HG03066 (cell line): ENCODE measurements around the gene CDX2.
"Not testable (repeated sequence)": the region's sequence is repeated elsewhere in the genome, so short reads cannot be mapped to it uniquely, and the experiment has no call there.

Experiments used
- ATAC-seq: cut with Tn5 transposase; IDR thresholded peaks from one replicate; pipeline ENCODE4 v1.9.1; 2021; ENCODE audit warnings: low read depth; ENCODE audit not compliant: unreplicated experiment

The CDX2 gene

DNA sequence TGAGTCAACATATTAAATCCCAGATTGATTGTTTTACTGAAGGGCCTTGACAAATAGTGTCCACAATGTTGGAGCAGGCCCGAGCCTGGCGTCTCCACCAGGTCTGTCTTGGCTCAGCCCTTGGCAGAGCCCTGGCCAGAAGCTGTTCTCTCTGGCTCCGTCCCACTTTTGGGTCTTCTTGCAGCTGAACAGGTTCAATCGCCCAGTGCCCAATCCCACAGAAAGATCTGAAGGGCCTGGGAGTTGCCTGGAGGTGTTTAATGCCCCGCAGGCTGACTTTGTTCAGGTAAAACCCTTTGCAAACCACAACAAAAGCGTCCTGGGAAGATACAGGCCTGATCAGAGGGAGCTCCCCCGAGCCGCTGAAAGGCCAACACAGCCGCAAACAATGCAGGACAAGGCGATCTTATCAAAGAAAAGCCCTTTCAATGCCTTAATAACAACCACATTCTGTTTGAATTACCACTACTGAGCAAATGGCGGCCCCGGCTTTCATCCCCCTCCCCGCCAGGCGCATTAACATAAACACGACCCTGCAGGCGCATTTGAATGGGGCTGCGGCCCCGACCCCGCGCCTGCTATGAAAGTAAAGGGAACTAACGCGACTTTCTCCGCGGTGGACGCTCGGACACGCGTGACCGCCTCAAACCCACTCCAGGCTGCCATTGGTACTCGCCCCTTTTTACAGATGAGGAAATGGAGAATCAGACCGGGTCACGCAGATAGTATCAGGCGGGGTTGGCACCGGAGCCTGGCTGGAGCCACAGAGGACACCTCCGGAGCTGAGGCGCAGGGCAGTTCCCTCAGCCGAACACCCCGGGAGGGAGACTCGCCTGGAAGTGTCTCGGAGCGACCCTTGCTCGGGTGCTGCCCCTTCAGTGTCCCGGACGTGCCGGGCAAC lies 3.1 kb downstream of the CDX2 start:
- no peak for ATAC-seq

DNA sequence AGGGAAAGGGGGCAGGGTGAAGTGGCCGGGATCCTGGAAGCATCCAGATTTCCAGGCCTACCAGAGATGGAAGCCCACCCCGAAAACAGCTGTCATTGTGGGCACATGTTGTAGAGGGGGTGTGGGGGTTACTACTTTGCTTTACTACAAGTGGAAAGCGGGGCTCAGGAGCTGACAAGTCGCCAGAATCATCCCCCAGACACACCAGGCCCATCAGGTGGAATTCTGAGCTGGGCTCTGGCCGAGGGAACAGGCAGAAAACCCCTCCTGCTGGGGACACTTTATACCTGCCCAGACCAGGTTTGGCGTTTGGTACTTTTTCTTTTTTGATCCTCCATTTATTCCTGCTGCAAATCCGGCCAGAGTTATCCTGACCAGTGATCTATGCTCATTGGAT lies 3.8 kb downstream of the CDX2 start:
- ATAC-seq = no peak

DNA sequence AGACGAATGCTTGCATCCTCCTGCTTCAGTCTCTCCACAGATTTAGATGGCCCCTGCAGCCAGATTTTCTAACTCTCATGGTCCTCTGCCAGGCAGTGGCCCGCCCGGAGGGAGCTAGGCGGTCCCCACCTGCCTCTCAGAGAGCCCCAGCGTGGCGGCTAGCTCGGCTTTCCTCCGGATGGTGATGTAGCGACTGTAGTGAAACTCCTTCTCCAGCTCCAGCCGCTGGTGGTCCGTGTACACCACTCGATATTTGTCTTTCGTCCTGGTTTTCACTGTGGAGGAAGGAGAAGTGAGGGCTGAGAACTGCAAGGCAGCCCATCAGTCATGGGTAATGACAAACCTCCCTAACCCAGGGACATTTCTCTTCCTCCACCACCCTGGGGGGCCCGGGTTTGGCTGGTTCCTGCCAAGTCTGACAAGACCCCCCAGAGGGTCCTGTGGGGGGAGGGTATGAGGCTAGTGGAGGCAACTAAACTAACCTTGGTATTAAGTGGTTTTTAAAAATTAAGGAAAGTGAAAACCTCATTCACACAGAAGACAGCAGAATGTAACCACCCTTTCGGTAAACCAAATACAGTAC lies 4.3 kb downstream of the CDX2 start:
- ATAC-seq = no peak

DNA sequence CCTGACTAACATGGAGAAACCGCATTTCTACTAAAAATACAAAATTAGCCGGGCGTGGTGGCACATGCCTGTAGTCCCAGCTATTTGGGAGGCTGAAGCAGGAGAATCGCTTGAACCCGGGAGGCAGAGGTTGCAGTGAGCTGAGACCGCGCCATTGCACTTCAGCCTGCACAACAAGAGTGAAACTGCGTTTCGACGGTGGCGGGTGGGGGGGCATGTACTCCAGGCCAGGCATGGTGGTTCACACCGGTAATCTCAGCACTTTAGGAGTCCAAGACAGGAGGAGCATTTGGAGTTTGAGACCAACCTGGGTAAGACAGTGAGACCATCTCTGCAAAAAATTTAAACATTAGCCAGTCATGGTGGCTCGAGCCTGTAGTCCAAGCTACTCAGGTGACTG lies 4.9 kb downstream of the CDX2 start:
- ATAC-seq = not testable (repeated sequence)

DNA sequence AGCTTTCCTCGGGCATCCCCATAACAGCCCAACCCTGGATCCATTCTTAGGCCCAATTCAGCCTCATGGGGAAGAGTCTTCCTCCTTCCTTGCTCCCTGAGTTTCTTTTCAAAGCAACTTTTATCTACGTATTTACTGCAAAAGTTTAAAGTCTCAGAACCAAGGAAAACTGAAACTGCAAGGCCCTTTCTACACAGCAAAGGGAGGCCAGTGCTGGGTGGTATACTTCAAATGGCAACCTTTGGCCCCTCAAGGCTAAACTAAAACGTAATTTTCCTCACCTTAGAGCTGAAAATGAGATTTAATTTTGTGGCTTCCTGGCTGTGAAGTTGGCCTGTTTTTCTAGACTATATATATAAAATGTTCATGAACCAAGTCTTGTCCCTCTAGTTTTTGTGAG lies 5.6 kb downstream of the CDX2 start:
- ATAC-seq = no peak

DNA sequence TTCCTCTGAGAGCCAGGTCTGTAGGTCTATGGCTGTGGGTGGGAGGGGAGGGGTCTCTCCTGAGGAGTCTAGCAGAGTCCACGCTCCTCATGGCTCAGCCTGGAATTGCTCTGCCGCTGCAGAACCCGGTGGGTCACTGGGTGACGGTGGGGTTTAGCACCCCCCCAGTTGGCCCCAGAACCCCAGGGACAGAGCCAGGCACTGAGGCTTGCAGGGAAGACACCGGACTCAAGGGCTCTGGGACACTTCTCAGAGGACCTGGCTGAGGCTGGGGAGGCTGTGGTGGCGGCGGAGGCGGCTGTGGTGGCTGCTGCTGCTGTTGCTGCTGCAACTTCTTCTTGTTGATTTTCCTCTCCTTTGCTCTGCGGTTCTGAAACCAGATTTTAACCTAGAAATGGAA lies 6.1 kb downstream of the CDX2 start:
- ATAC-seq = no peak

DNA sequence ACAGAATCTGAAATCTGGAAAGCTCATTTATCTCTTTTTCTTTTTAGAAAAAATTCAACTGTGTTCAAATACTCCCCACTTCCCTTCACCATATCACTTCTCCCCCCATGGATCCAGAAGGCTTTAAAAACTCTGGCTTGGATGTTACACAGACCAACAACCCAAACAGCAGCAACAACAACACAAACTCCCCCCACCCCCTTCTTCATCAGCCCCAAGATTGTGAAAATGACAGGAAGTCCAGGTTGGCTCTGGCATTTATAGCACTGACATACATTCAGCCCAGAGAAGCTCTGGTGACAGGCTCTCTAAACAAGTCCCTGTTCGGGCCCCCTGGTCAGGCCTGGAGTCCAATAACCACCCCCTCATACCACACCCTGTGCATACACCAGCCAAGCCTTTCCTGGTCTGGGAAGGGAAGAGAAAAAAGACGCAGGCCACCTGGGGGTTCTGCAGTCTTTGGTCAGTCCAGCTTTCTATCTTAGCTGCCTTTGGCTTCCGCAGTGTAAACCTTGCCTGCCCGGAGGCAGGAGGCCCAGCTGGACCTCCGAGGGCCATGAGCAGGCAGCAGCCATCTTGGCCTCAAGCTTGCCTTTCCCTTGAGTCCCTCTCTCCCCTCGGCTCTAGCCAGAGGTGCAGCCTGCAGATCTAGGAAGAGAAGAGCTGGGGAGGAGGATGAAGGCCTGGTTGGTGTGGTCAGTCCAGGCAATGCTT lies 6.8 kb downstream of the CDX2 start:
- no peak for ATAC-seq

DNA sequence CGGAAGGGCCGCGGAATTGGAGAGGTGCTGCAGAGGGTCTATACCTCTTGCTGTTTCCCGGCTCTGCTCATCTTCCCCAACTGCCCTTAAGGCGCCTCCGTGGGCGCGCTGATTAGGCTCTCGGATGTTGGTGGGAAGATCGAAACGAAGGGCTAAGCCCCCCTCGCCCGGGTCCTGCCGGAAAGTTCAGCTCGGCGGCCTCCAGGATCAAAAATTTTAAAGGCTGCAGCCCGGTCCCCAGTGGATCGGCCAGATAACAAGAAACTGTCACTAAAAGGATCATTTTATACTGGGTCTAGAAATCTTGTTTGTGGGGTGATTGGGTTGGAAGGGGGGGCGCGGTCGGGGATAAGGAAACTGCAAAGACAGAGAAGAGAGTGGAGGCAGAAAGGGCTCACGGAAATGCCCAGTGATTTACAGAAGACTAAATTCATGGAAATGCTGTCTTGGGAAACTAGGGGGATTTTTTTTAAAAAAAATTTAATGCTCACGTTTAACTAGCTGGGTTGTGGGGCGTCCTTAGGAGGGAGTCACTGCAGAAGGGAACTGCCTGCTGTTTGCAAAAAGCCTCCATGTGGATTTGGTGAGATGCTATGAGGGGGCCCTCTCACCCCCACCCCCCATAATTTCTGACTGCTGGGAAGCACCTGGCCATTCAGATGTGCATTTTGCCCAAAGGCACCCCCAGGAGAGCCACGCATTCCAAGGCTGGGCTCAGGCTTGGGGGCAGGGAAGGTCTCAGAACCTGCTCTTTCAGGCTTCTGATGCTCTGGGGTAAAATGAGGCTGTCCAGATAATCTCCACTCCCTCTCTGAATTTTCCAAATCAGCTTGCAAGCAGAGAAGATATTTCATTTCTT lies 7.7 kb downstream of the CDX2 start:
- no peak for ATAC-seq

DNA sequence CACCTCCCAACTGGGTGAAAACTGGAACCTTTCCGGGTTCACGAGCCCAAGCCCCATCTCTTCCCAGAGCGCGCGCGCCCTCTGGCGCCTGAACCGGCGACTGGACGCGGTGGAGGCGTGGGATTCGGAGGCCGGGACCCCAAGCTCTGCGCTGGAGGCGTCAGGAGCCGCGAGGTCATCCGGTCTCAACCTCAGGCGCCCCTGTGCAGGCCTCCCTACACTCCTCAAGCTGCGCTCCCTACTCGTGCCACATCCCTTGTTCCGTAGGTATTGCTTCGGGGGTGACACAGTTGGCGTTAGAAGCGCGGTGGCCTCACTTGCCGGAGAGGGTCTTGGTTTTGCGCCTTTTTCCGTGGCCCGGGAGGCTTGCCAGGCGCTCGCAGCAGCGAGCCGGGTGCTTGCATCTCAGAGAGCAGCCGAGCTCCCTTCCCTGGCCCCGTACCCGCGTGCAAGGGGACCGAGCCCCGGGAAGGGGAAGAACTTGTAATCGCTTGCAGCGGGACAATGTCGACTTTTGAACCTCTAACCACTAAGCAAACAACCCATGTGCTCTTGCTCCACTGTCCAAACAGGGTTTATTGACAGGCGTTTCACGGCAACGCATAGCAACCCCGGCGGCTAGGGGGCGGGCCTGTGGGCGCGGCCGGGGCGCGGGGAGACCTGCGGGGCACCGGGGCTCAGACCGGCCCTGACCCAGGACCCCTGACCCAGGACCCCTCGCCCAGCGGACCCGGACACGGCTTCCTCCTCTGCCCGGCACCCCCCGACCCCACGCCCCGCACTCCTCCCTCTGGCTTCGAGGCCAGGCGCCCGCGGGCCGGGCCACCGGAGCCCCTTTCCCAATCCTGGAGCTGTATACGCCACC lies 8.5 kb downstream of the CDX2 start:
- ATAC-seq = no peak

DNA sequence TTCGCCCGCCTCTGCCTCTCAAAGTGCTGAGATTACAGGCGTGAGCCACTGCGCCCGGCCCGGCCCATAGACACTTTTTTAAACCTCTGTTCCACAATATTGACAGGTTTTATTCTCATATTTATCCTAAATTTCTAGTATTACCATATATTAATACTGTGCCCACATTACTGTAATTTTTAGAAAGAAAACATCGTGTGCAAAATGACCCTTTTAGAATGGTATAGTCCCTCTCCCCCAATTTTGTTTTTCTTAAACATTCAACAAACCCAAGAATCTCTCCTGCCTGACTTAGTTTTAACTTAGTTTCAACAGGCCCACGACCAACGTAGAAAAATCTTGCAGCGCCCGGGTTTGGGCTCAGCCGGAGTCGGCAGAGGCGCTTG lies 9.1 kb downstream of the CDX2 start:
- ATAC-seq = no peak

DNA sequence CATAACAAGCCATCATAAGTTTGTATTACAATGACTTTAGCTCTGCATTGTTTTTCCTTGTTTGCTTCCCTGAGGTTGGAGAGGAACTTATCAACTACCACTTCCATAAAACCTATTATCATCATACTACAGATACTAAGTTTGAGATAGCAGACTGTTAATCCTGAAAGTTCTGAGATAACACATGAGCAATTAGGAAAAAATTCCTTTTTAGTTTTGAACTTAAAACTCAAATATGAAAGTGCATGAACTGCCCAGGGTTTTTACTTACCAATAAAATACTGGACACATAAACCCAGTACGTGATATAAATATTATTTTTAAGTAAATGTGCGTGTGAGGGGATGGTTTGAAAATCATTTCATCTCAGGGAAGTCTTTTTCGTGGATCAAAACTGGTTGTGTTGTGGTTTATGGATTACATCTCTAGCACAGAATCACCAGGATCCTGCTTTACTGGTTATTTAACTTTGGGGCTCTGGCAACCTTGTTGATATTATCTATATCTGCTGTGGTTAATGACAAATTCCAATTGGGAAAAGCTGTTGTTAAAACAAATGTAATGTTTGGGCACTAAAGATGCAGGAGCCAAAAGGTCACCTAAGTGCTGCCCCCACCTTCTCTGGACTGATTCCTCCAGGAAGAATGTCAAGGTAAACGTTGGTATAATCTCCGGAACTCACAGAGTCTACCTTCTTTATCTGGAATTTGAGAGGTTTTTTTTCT lies 12.4 kb downstream of the CDX2 start:
- no peak for ATAC-seq

DNA sequence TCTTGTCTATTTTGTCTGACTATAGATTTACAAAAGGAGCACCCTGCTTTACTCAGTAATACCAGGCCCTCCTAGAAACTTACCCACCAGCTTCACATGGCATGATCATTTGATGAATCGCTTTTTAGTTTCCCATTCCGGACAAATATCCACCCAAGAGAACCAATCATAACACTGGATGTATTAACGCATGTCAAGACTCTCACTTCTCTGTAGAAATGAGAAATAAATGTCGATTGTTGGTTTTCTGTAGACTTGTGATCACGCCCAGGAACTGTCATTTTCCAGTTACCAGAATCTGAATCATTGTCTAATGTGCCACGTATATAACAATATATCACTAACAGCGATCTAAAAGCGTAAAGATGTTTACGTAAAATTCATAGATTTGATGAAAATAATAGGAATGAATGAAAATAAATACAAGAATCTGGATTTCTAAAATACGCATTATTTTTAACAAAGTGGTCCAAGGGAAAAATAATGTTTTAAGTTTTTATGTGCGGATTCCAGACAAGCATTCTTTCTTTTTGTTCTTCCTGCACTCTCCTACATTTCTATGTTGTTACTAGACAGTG lies 14.0 kb downstream of the CDX2 start:
- no peak for ATAC-seq

DNA sequence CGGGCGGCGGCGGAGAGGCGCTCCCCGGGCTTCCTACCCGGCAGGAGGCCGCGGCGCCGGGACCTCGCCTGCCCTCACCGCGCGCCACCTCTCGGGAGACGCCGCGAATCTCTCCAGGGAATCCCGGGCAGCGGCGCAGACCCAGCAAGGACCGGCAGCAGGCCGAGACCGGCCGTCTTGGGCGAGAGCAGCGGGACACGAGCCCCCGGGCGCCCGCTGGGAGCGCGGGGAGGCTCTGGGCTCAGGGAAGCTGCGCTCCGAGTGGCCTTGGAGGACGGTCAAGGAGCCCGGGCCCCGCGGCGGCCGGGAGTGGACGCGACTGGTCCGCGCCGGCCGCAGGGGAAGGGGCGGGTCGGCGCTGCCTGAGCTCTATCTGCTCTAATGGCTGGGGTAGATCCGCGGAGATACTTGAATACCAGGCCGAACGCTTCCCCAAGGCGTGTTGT lies 14.7 kb downstream of the CDX2 start:
- ATAC-seq = peak; percentile 5

DNA sequence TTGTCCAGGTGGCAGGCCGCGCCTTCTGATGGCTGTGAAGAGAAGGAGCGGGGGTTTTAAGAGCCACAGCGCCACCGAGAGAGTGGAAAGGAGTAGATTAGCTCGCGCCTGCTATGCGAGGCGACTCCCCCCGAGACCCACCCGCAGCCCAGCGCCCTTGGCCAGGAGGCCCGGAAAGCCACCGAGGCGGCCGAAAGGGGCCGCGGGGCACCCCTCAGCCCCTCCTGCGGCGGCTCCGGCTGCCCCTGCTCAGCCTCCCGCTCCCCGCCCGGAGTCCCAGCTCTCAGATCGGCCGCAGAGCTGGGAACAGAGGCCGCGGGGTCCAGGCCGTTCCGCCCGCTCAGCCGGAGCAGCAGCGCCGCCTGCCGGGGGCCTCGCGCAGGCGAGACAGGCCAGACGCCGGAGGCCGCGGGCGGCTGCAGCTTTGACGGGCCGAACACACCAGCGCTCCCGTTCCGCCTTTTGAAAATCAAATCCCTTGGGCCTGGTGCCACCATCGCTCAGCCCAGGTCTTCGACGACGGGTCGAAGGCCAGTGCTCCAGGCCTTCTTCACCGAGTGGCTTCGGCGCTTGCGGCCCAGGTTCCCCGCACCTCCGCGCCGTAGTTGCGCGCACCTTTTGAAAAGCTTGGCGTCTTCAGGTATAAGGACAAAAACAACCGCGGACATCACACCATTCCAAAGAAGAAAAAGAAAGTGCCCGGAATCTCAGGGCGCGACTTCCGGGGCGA lies 15.3 kb downstream of the CDX2 start:
- peak; percentile 89 for ATAC-seq

DNA sequence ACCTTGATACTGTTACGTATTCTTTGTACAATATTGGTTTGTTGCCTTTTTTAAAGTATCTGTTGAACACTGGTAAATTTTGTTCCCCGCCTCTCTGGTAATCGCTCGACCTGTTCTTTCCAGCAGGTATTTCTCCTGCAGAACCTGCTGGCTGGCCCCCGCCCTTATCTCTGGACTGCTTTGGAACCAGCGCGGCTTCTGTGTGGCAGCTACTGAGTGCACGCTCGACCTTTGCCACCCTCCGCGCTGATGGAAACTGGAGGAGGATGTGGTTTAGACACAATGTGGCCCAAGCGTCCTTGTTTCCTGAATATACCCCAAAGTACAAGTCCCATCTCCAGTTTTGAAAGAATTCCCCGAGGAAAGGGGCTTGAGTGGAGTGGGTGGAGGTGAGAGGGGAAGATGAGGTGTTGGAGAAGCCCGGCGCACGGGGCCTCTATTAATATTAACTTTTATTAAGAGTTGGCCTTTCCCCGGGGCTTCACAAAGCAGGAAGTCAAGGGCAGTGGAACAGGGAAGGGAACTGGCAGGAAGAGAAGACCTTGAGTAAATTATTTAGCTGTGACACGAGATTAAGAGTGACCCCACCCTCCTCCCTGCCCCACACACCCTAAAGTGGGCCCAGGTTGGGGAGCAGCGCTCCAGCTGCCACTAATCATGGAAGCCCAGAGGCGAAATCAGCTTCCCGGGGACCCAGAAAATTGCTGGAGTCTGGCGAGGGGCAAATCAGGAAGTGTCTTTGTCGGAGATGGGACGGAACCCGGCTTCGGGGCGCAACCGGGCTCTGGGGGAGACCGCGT lies 16.0 kb downstream of the CDX2 start:
- ATAC-seq = peak; percentile 11

DNA sequence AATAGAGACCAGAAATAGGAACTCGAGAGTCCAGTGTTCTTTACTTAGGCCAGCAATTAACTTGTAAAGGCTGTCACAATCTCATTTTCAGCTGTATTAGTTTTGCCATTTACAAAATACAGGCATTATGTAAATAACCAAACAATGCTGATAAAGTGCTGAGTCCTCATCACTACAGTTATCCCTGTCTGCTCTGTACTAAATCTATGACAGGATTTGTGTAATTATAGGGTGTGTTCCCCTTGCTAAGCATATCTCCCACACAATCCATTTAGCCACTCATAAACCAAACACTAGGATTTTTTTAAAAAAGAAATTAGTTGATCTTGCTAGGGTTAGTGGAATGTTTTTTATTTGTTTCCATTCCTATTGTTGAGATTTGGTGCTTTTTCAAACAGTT lies 26.1 kb downstream of the CDX2 start:
- ATAC-seq = no peak

DNA sequence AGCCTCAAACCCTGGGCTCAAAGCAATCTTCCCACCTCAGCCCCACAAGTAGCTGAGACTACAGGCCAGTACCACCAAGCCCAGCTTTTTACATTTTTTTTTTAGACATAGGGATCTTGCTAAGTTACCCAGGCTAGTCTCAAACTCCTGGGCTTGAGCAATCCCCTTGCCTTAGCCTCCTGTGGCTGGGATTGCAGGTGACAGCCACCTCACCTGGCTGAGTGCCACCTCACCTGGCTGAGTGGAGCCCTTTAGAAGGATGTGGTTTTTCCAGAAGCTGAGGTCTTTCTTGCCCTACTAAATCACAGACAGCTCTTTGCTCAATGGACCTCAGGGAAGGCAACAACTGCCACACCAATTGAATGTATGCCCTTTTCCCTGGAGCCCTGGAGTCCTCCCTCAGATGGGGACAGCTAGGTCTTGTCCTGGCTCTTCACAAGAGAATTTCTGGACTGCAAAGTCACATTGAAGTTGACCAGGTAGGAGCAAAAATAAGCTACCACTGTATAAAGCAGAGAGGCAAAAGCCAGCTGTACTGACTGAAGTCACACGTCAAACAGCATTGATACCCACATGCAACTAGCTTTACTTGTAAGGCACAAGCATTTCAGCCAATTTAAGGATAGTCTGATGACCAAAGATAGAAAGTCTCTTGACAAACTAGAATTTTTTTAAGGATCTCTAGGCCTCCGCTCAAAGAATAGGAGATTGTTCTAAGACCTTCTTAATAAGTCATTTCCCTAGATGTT lies 35.4 kb downstream of the CDX2 start:
- no peak for ATAC-seq
